OCI-LY1 (cell line): Measurements from ENCODE around the gene PDE4D.

Experiments used
- CTCF ChIP-seq: fragments of 200-600 bp; sonication (generic), shearing (Covaris generic); IDR thresholded peaks from 2 replicates; pipeline ENCODE4 v1.5.1; 2017; ENCODE audit warnings: mild to moderate bottlenecking, antibody characterized with exemption, low read length, moderate library complexity, mixed read lengths
- EZH2 ChIP-seq: fragments of 200-600 bp; sonication (generic), shearing (Covaris generic); IDR thresholded peaks from 2 replicates; pipeline ENCODE4 v1.8.0; 2017; ENCODE audit warnings: borderline replicate concordance, mixed run types, mild to moderate bottlenecking, antibody characterized with exemption, low read length, moderate library complexity, mixed read lengths

- peak; percentile 63 for TF ChIP-seq CTCF
- TF ChIP-seq EZH2, result no peak
These were observed 719.2 kb downstream of the PDE4D start for GRCh38 chr5:59174248-59174844.
